Measurements from ENCODE around the gene TUSC1. TPM values are rescaled to one million over a fixed set of nuclear protein-coding genes. Genes with fewer than 3 reads are reported as not detected.

The TUSC1 gene
- total RNA-seq, 1 experiment from 2014 or later = 6.0 TPM

DNA sequence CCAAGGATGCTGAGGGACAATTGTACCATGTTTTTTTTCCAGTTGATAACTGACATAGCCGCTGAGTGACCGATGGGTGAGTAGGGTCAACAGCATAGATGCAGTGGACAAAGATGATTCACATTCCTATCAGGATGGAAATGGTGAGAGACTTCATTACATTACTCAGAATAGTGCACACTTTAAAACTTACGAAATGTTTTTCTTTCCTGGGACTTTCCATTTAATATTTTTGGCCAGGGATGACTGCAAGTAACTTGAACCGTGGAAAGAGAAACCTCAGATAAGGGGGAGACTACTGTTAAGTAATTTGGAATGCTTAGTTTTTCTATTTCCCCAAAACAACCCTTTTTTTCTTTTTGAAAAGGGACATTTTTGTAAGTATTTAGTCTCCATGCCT lies 3.0 kb upstream of the TUSC1 start:
- TF ChIP-seq, protein P1, sequence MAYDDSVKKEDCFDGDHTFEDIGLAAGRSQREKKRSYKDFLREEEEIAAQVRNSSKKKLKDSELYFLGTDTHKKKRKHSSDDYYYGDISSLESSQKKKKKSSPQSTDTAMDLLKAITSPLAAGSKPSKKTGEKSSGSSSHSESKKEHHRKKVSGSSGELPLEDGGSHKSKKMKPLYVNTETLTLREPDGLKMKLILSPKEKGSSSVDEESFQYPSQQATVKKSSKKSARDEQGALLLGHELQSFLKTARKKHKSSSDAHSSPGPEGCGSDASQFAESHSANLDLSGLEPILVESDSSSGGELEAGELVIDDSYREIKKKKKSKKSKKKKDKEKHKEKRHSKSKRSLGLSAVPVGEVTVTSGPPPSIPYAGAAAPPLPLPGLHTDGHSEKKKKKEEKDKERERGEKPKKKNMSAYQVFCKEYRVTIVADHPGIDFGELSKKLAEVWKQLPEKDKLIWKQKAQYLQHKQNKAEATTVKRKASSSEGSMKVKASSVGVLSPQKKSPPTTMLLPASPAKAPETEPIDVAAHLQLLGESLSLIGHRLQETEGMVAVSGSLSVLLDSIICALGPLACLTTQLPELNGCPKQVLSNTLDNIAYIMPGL (CRISPR knock-in tag; IDR thresholded peaks at IDR 0.05) = no peak
- TF ChIP-seq RORB (CRISPR knock-in tag; IDR thresholded peaks at IDR 0.05) (no peak), ATF1 (CRISPR knock-in tag; IDR thresholded peaks at IDR 0.05) (no peak), FOXP1 (CRISPR knock-in tag; IDR thresholded peaks at IDR 0.05; ENCODE audit: borderline replicate concordance) (no peak), KAT7 (CRISPR knock-in tag; IDR thresholded peaks at IDR 0.05; ENCODE audit: borderline replicate concordance) (no peak), NFYB (CRISPR knock-in tag; conservative IDR thresholded peaks at IDR 0.05; ENCODE audit: low read depth) (no peak), ZNF396 (CRISPR knock-in tag; IDR thresholded peaks at IDR 0.05; ENCODE audit: borderline replicate concordance) (no peak)
- TF ChIP-seq, protein P2, sequence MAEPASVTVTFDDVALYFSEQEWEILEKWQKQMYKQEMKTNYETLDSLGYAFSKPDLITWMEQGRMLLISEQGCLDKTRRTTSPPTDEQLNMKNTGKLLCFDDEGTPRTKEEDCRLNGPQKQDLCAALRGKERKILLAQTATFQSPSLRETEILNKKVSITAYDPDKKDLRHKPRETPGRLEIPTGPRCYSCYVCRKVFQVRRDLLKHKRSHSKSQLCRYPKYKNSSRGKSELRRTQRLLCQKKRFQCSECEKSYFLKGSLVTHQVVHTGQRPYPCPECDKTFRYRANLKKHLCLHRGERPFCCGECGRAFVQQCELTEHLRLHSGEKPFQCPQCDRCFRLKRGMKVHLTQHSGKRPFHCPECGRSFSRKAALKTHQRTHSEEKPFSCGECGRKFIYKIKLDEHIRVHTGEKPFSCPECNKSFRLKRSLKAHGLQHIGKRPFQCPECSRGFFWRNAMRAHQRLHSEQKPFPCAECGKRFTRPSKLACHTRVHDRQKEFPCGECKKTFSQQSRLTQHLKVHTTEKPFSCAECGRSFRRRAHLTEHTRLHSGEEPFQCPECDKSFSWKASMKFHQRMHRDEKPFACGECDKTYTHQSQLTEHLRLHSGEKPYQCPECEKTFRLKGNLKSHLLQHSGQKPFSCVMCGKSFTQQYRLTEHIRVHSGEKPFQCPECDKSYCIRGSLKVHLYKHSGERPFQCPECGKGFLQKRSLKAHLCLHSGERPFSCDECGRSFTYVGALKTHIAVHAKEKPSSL (CRISPR knock-in tag; conservative IDR thresholded peaks at IDR 0.05) = no peak
- TF ChIP-seq, protein P3, sequence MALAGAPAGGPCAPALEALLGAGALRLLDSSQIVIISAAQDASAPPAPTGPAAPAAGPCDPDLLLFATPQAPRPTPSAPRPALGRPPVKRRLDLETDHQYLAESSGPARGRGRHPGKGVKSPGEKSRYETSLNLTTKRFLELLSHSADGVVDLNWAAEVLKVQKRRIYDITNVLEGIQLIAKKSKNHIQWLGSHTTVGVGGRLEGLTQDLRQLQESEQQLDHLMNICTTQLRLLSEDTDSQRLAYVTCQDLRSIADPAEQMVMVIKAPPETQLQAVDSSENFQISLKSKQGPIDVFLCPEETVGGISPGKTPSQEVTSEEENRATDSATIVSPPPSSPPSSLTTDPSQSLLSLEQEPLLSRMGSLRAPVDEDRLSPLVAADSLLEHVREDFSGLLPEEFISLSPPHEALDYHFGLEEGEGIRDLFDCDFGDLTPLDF (CRISPR knock-in tag; IDR thresholded peaks at IDR 0.05) = no peak
- TF ChIP-seq, protein P4, sequence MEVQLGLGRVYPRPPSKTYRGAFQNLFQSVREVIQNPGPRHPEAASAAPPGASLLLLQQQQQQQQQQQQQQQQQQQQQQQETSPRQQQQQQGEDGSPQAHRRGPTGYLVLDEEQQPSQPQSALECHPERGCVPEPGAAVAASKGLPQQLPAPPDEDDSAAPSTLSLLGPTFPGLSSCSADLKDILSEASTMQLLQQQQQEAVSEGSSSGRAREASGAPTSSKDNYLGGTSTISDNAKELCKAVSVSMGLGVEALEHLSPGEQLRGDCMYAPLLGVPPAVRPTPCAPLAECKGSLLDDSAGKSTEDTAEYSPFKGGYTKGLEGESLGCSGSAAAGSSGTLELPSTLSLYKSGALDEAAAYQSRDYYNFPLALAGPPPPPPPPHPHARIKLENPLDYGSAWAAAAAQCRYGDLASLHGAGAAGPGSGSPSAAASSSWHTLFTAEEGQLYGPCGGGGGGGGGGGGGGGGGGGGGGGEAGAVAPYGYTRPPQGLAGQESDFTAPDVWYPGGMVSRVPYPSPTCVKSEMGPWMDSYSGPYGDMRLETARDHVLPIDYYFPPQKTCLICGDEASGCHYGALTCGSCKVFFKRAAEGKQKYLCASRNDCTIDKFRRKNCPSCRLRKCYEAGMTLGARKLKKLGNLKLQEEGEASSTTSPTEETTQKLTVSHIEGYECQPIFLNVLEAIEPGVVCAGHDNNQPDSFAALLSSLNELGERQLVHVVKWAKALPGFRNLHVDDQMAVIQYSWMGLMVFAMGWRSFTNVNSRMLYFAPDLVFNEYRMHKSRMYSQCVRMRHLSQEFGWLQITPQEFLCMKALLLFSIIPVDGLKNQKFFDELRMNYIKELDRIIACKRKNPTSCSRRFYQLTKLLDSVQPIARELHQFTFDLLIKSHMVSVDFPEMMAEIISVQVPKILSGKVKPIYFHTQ (CRISPR knock-in tag; IDR thresholded peaks at IDR 0.05) = no peak
- TF ChIP-seq, protein P5, sequence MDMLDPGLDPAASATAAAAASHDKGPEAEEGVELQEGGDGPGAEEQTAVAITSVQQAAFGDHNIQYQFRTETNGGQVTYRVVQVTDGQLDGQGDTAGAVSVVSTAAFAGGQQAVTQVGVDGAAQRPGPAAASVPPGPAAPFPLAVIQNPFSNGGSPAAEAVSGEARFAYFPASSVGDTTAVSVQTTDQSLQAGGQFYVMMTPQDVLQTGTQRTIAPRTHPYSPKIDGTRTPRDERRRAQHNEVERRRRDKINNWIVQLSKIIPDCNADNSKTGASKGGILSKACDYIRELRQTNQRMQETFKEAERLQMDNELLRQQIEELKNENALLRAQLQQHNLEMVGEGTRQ (CRISPR knock-in tag; IDR thresholded peaks at IDR 0.05) = no peak
- peaks cover 29% of the 10 kb centered on the region for H3K9me3 Mint-ChIP-seq
- peaks cover 10% of the 10 kb centered on the region for H3K36me3 Mint-ChIP-seq
- ChIA-PET CTCF (no interaction called here), POLR2A (no interaction called here)
- no peak overlapping the region for H3K27ac Mint-ChIP-seq
- no peak overlapping the region for H3K4me3 Mint-ChIP-seq
- no peak for ATAC-seq
- no peak for DNase-seq (ENCODE audit: low spot score)
- H3K27me3 Mint-ChIP-seq (ENCODE audit: low read depth) = peaks cover 9% of the 10 kb centered on the region
- peaks cover 11% of the 10 kb centered on the region for H3K4me1 Mint-ChIP-seq

DNA sequence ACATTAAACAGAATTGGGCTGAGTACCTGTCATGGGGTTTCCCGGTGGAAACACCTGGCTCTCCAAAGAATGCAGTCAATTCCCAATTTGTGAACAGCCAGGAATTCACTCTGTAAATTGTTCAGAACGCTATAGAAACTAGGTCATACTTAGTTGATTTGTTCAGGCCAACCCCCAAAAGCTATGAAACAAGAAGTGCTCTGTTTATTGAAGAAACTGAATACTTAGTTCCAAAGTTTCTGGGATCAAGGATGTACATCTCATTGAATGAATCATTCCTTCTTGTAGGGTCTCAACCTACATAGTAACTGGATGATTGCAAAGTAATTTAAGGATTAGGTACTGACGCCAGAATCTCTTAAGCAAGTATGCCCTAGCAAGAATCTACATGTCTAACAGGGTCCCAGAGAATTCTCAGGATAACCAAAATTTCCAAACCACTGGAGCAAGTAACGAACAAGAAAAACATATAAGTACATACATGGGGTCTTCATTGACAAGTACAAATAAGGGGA lies 659 bp upstream of the TUSC1 start:
- CTCF ChIA-PET = interaction anchor here (0.6 to 2.1 kb wide), 2 partner anchors 37 to 138 kb away, joined by 4 to 9 read pairs; no protein-coding TSS in a partner anchor
- no peak for TF ChIP-seq JUN (CRISPR knock-in tag; IDR thresholded peaks at IDR 0.05)
- TF ChIP-seq, protein P4 (CRISPR knock-in tag; IDR thresholded peaks at IDR 0.05) = no peak
- TF ChIP-seq, protein P6, sequence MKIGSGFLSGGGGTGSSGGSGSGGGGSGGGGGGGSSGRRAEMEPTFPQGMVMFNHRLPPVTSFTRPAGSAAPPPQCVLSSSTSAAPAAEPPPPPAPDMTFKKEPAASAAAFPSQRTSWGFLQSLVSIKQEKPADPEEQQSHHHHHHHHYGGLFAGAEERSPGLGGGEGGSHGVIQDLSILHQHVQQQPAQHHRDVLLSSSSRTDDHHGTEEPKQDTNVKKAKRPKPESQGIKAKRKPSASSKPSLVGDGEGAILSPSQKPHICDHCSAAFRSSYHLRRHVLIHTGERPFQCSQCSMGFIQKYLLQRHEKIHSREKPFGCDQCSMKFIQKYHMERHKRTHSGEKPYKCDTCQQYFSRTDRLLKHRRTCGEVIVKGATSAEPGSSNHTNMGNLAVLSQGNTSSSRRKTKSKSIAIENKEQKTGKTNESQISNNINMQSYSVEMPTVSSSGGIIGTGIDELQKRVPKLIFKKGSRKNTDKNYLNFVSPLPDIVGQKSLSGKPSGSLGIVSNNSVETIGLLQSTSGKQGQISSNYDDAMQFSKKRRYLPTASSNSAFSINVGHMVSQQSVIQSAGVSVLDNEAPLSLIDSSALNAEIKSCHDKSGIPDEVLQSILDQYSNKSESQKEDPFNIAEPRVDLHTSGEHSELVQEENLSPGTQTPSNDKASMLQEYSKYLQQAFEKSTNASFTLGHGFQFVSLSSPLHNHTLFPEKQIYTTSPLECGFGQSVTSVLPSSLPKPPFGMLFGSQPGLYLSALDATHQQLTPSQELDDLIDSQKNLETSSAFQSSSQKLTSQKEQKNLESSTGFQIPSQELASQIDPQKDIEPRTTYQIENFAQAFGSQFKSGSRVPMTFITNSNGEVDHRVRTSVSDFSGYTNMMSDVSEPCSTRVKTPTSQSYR (CRISPR knock-in tag; IDR thresholded peaks at IDR 0.05) = no peak
- TF ChIP-seq, protein P7, sequence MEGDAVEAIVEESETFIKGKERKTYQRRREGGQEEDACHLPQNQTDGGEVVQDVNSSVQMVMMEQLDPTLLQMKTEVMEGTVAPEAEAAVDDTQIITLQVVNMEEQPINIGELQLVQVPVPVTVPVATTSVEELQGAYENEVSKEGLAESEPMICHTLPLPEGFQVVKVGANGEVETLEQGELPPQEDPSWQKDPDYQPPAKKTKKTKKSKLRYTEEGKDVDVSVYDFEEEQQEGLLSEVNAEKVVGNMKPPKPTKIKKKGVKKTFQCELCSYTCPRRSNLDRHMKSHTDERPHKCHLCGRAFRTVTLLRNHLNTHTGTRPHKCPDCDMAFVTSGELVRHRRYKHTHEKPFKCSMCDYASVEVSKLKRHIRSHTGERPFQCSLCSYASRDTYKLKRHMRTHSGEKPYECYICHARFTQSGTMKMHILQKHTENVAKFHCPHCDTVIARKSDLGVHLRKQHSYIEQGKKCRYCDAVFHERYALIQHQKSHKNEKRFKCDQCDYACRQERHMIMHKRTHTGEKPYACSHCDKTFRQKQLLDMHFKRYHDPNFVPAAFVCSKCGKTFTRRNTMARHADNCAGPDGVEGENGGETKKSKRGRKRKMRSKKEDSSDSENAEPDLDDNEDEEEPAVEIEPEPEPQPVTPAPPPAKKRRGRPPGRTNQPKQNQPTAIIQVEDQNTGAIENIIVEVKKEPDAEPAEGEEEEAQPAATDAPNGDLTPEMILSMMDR (IDR thresholded peaks at IDR 0.05) = no peak
- TF ChIP-seq NR1H2 (CRISPR knock-in tag; IDR thresholded peaks at IDR 0.05) = no peak
- no peak for TF ChIP-seq NFE2L1 (CRISPR knock-in tag; IDR thresholded peaks at IDR 0.05)
- TF ChIP-seq SMAD4 (CRISPR knock-in tag; IDR thresholded peaks at IDR 0.05) = no peak

More for the DNA sequence above, 659 bp upstream of the TUSC1 start:
- H3K27ac Mint-ChIP-seq = no peak overlapping the region
- H3K4me3 Mint-ChIP-seq = peak overlapping the region; percentile 65
- ATAC-seq (no peak), DNase-seq (ENCODE audit: low spot score) (no peak)
- H3K27me3 Mint-ChIP-seq (ENCODE audit: low read depth) = peaks cover 9% of the 10 kb centered on the region
- H3K36me3 Mint-ChIP-seq = peaks cover 10% of the 10 kb centered on the region
- H3K9me3 Mint-ChIP-seq = peaks cover 20% of the 10 kb centered on the region
- H3K4me1 Mint-ChIP-seq = peaks cover 11% of the 10 kb centered on the region
- POLR2A ChIA-PET = no interaction called here

Data from WTC11 (cell line).